ENCODE measurements around the gene ZIC1.

DNA sequence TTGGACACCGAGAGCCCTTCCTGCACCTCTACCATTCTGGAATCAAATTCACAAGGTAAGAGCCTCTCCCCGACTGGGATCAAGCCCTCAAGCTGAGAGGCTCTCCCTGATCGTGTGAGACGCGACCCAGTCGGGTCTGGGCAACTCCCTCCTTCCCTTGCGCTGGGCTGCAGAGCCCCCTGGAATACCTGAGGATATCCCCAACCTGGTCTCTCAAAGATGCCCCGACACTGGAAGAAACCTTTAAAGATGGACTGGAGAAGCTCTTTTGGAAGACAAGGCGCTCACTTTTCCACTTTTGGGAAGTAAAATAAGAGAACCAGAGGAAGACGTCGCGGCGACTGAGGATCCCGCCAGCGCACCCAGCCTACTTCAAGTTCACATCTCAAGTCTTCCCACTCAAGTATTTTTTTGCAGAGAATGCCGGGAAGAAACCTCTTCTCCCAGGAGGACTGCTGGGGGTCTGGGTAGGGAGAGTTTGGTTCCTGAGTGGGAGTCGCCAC is 36.6 kb upstream of the ZIC1 start:
- TF ChIP-seq POLR2AphosphoS5 (IDR thresholded peaks at IDR 0.05): no peak
- TF ChIP-seq, protein P1, sequence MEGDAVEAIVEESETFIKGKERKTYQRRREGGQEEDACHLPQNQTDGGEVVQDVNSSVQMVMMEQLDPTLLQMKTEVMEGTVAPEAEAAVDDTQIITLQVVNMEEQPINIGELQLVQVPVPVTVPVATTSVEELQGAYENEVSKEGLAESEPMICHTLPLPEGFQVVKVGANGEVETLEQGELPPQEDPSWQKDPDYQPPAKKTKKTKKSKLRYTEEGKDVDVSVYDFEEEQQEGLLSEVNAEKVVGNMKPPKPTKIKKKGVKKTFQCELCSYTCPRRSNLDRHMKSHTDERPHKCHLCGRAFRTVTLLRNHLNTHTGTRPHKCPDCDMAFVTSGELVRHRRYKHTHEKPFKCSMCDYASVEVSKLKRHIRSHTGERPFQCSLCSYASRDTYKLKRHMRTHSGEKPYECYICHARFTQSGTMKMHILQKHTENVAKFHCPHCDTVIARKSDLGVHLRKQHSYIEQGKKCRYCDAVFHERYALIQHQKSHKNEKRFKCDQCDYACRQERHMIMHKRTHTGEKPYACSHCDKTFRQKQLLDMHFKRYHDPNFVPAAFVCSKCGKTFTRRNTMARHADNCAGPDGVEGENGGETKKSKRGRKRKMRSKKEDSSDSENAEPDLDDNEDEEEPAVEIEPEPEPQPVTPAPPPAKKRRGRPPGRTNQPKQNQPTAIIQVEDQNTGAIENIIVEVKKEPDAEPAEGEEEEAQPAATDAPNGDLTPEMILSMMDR (IDR thresholded peaks at IDR 0.05): no peak
- no peak for TF ChIP-seq POLR2A (IDR thresholded peaks at IDR 0.05)
